NCI-H69 (cell line): ENCODE data around the gene BAIAP2L2.
A peak's percentile ranks its signal among the peaks of the same experiment; 100 is the strongest.

Experiments used
- DNase-seq: peaks from one replicate; lab custom pipeline; 2025; lab: John Stamatoyannopoulos, UW

BAIAP2L2 gene

DNA sequence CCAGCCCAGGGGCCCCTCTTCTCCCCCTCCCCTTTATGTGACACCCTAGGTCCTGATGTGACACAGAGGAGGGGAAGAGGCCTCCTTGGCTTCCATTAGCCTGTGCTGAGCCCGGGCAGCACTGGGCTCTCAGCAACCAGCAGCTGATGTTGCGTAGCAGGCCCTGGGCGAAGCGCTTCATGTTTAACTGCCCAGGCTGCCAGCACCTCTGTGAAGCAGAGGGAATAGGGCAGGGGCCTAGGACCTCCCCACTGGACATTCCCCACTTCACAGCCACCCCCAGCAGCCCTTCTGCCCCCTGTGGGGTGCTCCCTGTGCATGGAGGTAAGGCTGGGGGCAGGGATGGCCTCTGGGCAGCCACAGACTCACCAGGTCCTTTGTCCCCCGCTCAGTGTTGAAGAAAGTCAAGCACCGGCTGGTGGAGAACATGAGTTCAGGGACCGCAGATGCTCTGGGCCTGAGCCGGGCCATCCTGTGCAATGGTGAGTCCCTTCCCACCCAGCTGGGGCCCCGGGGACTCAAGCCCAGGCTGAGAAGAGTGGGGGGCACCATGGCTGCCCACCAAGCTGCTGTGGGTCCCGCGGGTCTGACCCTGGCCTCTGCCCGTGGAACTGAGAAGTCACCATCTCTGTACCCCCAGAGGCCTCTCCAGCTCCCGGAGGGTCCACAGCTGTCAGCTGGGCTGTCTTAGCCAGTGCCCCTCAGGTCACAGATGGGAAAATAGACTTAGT lies 41.7 kb downstream of the BAIAP2L2 start:
- no peak for DNase-seq

- DNase-seq = no peak
These were observed 42.6 kb downstream of the BAIAP2L2 start for GRCh38 chr22:38067761-38068360.

DNA sequence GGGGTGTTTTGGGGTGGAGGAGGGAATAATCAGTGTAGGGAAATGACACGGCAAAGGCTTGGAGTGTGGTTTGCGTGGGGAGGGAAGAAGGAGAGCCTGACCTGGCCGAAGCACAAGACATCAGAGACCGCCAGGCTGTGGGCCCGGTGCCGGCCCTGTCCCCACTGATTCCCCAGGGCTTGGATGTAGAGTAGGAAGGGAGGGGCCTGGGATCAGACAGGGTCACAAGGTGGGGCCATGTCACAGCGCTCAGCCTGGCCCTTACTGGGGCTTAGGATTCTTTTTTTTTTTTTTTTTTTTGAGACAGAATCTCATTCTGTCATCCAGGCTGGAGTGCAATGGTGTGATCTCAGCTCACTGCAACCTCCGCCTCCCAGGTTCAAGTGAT lies 43.5 kb downstream of the BAIAP2L2 start:
- no peak for DNase-seq

- DNase-seq = no peak
These were observed 44.0 kb downstream of the BAIAP2L2 start for GRCh38 chr22:38066381-38067027.

DNA sequence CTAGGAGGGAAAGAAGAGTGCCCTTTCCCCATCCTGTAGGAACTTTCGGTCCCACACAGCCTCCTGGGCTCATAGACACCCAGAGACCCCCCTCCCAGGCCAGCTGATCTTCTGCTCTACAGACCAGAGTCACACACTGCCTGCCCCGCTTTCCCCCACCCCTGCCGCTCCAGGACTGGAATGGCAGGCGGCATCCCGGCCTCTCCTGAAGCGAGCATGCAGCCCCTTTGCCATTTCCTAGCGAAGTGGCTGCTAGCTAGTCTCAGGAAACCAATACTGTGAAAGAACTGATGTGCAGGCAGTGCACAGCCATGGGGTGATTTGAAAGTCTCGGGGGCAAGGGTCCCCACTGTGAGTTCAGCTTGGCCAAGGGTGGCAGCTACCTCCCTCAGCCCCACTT lies 44.9 kb downstream of the BAIAP2L2 start:
- DNase-seq = no peak

DNA sequence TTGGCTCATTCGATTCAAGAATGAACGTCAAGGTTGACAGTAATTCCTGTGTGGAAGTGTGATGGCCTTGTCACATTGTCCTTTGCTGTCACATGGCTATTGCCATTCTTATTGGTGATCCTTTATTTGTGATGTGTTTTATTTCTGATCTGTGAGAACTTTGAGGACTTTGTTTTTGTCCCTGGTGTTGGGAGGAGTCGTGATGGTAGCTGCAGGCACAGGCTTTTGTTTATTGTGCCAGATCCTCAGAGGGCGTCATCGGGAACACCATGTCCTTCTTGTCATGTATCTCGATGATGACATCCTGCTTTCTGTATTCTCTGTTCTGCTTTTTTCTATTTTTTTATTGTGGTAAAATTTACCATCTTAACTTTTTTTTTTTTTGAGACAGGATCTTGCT lies 47.7 kb downstream of the BAIAP2L2 start:
- no peak for DNase-seq

DNA sequence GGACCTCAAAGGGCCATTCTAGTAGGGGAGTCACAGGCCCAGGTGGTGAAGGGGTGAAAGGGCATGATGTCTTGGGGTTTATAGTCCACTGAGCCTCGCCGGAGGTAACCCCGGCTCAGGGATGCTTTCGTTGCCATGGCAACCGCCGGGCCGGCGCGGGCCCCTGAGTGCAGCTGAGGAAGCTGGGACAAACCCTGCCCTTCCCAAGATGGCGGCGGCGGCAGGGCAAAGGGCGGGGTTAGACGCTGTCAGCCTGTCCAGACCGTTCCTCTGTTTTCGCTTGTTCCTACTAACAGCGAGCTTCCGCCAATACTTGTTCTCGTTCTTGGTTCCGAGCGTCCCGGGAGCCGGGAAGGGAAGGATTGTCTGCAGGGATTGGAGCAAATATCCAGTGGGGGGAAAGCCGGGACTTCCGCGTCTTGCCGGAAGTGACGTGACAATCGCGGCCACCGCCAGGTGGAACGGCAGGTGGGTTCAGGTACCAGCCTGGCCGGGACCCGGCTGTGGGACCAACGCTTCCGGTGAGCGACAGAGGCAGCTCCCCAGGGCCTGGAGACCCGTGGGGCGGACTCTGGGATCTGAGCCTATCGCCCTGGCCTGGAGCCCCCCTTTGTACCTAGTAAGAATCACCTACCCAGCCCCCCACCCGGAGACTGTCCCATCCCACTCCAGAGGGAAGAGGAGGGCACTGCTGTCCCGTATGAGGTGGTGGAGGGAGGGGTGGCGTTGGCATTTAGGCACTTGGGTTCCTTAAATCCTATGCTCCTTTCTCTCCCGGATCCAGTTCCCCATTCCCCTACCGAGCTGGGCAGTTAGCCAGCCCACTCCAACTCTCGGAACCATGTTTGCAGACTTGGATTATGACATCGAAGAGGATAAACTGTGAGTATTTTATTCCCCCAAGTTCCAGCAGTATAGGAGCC lies 53.3 kb downstream of the BAIAP2L2 start, which contains the start of gene PICK1:
Gene PICK1 (plus strand): TSS at position 436 of the 923 bp plus-strand sequence. CDS start 406 bp downstream, at position 842.
- peak; percentile 98 for DNase-seq

DNA sequence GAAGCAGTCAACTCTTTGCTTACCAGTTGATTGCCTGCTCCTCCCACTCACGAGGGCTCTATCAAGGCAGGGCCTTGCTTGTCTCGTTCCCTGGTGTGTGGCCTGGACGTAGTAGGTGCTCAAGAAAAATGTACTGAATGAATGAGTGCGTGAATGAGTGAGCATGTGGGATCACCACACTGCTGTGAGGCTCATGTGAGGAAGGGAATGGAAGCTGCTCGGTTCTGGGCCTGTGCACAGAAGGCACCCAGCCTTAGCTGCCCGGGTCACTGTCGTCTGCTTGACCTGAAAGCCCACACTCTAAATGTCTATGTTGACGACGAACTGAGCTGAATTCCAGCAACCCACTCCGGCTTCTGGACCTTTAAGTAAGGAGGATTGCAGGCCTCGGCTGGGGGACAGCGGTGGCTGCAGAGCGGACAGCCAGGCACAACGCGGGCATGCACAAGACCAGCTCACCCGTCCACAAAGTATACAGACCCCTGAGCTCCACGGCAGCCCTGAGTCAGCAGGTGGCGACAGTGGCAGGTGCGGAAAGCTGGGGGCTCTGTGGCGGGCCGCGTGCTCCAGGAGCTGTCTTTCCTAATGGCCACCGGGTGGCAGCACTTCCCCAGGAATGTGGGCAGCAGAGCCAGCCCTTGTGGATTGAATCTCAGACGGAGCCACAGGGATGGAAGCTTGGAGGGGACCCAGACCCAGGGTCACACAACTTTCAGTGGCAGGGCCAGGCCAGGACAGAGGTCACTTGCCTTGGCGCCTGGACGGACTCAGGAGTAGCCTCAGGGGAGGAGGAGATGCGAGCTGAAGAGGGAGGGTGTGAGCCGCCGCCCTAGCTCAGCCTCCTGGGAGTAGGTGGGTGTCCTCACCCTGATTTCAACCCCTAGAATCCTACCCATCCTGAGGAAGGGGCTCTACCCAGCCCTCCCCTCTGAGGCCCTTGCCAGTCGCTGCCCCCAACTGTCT lies 58.3 kb downstream of the BAIAP2L2 start:
- DNase-seq = peak; percentile 89

DNA sequence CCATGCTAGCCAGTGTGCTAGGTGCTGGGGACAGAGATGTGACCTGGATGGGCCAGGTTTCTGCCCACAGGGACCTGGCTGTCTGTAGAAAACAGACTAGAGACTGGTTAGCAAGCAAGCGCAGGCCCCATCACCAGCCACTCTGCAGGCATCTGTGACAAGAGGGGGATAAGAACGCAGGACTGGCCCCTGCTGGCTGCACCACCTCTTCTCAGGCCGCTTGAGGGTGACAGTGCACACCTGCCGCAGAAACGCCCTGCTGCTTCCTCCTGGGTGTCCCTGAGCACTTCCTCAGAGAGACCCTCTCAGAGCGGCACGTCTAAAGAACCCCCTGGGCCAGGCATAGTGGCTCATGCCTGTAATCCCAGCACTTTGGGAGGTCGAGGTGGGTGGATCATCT lies 59.2 kb downstream of the BAIAP2L2 start:
- peak; percentile 11 for DNase-seq

GRCh38 chr22:38050720-38051119 lies 59.8 kb downstream of the BAIAP2L2 start:
- DNase-seq = no peak

DNA sequence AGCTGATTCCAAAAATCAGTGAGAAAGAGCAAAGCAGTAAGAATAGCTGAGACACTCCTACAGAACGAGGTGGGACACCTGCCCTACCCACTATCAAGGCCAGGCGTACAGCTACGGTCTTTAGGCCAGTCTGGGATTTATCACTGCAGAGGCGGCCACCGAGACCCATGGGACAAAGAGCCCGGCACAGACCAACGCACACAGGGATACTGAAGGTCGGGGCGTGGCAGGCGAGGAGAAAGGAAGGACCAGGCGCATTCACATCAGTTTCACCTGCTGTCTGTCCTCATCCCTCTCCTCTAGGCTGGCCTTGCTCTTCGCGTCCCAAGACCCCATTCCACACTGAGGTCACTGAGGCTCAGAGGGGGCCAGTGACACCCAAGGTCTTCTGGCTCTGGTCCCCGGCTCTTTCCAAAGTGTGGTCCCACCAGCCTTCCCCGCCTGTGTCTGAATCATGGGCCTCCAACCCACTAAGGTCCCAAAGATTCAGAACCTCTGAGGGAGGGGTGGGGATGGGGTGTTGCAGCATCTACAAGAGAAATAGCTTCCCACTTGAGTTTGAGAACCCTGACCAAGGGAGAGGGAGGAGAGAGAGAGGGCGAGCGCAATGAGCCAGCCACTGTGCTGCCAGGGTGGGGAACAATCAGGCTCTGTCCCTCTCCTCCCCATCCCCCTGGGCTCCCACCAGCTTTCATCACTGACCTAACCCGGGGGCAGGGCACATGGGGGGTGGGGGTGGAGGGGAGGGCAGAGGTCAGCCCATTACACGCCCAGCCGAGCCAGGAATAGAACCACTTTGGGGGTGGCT lies 60.5 kb downstream of the BAIAP2L2 start:
- DNase-seq = no peak

DNA sequence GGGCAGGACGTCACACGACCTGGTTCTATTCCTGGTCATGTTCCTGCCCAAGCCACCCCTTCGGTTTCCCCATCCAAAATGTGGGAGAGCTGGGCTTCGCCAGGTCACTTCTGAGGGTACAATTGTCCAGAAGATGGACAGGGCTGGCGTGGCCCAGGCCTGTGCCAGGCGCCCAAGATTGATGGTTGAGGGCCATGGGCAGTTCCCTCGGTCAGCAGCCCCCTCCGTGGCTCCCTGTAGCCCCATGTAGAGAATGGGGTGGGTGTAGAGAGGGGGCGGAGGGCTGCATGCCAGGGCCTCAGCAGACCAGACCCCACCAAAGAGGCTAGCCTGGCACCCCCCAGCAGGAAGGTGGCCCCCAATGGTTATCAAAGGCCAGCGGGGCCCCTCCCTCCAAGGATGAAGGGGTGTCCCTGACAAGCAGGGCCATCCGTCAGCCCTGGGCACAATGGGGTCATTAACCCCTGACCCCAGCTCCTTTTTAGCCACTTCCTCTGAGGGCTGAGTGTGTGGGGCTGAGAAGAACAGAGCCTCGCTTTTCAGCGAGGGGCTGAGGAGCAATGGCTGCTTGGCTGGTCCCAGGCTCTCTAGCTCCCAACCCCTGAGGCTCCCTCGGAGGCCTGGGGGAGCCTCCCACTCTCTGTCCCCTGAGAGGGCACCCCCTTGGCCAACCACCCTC lies 64.3 kb downstream of the BAIAP2L2 start:
- DNase-seq = no peak

DNA sequence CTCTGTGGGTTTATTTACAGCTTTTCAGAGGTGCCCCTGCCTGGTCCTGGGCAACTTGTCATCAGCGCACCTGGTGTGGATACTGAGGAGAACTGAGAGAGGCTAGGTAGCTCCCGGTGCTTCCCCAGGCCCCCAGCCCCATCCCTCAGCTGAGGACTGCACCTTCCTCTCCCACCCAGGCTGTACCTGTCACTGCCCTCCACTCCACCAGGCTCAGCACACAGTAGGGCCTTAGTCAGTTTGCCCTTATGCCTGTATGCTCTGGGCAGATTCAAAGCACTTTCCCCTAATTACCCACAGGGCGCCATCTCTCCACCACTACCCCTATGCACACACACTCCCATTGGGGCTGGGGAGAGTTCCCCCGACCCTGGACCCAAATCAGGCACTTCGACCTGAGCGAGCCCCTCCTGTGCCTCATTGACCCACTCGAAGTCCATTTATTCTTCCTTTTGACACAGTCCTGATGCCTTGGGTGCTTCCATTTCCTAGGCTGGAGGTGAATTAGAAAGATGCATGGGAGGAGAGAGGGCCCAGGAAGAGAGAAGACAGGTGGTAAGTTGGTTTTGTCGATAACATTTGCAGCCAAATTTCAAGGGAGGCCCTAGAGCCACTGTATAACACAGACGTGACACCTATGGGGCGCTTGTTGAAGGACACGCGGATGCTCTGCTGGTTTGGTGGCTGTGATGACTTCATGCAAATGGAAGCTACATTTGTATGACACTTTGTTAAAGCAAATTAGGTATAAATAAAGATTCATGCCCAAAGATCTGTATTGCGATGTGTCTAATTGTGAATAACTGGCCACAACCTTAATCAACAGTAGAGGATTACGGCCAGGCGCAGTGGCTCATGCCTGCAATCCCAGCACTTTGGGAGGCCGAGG lies 67.1 kb downstream of the BAIAP2L2 start:
- no peak for DNase-seq

GRCh38 chr22:38042488-38042790 lies 68.0 kb downstream of the BAIAP2L2 start:
- DNase-seq = no peak

DNA sequence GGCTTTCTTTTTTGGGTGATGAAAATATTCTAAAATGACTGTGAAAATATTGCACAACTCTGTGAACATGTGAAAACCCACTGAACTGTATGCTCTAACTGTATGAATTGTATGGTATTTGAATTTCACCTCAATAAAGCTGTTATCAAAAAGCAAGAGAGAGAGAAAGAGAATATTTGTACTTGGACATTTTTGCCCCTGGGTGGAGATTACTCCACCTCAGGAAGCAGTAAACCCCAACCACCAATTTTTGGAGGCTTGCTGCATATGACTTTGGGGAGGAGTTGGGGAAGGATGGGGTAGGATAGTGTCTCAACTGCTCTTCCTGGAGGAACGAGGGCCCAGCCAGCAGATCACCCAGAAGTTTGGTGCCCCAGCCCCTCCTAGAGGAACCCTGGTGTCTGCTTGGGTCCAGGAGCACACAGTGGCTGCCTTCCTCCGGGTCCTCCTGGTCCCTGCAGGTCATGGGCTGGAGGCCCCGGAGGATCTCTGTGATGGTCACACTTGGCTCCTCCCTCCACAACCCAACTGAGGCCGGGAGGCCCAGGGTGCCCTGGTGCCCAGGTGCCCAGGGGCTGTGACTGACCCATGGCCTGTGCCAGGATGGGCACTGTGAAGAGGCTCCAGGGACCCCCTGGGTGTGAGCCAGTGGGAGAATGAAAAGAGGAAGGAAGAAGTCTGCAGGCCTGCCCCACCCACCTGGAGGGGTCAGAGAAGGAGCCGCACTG lies 68.6 kb downstream of the BAIAP2L2 start:
- DNase-seq = no peak

DNA sequence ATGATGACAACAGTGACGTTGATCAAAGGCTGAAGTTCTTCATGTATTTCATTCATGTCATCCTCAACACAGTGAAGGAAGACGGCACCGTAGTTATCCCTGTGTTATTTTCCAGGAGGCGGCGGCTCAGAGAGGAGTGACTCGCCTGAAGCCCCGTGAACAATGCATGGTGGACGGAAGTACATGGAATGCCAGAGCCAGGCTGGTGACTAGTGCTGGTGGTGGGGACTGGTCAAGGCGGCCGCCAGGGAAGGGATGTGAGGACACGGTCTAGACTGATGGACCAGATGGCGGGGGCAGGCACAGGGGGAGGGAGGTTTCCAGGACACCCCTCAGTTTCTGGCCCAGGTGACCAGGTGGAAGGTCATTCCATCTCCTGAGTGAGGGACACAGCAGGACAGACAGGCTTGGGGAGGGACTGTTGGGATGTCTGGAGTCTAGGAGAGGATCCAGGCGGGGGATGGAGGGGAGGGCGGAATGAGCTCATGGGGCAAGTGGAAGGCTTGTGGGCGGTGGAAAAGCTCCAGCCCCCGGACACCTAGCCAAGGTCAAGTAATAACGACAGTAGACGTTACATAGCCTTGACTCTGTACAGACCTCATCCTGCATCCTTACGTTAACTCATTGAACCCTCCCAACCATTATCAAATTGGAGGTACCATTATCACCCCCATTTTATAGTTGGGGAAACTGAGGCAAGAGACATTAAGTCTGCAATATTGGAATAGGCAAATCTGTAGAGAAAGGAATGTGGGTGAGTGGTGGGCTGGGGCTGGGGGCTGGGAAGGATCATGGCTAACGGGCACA lies 69.3 kb downstream of the BAIAP2L2 start:
- peak; percentile 22 for DNase-seq
